Measurements from ENCODE around the gene ADAMTS12. TPM values are rescaled to one million over a fixed set of nuclear protein-coding genes. Genes with fewer than 3 reads are reported as not detected.

The ADAMTS12 gene
- total RNA-seq, 1 experiment from 2014 or later, result not detected

DNA sequence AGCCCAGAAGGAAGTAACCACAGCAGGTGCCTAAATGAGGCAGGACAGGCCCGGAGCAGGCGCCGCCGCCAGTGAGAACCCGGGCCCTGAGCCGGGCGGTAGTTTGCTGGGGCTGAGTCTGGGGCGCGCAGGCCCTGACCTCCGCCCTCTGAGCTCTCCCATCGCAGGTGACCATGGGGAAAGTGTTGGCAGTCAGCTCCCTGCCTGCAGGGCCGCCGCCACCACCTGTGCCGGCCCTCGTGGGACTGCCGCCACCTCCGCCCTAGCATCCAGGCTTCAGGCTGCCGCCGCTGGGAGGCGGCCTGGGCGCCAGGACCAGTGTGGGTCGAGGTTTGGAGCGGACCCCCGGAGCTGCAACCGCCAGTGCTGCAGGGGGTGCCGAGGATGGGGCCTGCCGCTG is 389.9 kb downstream of the ADAMTS12 start:
- CTCF ChIA-PET, result interaction anchor here (0.6 kb wide), 1 partner anchor 458 kb away, joined by 4 read pairs; no protein-coding TSS in a partner anchor
- H3K4me1 Mint-ChIP-seq (ENCODE audit: insufficient read depth, unreplicated experiment), result no peaks in the 10 kb centered on the region
- no peaks in the 10 kb centered on the region for H3K27me3 Mint-ChIP-seq (ENCODE audit: insufficient read depth, unreplicated experiment)

DNA sequence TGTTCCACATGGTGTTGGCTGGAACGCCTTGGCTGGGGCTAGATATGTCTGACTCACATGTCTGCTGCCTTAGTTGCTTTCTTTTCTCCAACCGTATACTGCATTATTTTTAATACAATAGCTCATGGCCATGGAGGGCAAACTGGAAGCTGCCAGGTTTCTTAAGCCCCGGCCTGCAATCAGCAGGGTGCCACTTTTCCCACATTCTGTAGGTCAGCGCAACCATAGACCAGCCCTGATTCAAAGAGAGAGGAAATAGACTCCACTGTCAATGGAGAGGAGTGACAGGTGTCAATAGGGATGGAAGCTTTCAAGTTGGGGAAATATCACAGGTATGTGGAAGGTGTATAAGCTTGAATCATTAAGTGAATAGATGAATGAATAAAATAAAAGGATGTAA is 390.5 kb downstream of the ADAMTS12 start:
- POLR2A ChIA-PET, result no interaction called here
- H3K9me3 Mint-ChIP-seq (ENCODE audit: unreplicated experiment), result no peaks in the 10 kb centered on the region
- no TSS peak for BruUV-seq (replicated peaks)
- TF ChIP-seq, protein P1, sequence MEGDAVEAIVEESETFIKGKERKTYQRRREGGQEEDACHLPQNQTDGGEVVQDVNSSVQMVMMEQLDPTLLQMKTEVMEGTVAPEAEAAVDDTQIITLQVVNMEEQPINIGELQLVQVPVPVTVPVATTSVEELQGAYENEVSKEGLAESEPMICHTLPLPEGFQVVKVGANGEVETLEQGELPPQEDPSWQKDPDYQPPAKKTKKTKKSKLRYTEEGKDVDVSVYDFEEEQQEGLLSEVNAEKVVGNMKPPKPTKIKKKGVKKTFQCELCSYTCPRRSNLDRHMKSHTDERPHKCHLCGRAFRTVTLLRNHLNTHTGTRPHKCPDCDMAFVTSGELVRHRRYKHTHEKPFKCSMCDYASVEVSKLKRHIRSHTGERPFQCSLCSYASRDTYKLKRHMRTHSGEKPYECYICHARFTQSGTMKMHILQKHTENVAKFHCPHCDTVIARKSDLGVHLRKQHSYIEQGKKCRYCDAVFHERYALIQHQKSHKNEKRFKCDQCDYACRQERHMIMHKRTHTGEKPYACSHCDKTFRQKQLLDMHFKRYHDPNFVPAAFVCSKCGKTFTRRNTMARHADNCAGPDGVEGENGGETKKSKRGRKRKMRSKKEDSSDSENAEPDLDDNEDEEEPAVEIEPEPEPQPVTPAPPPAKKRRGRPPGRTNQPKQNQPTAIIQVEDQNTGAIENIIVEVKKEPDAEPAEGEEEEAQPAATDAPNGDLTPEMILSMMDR (IDR thresholded peaks at IDR 0.05; ENCODE audit: unreplicated experiment), result no peak
- no peaks in the 10 kb centered on the region for H3K4me1 Mint-ChIP-seq (ENCODE audit: insufficient read depth, unreplicated experiment)
- H3K27me3 Mint-ChIP-seq (ENCODE audit: insufficient read depth, unreplicated experiment), result no peaks in the 10 kb centered on the region
- no peak overlapping the region for H3K27ac Mint-ChIP-seq (ENCODE audit: low read depth, unreplicated experiment)
- intact Hi-C loops (cut with micrococcal nuclease), result no loop called here
- no peak for DNase-seq (ENCODE audit: unreplicated experiment)
- CTCF ChIA-PET, result interaction anchor here (0.6 kb wide), 1 partner anchor 459 kb away, joined by 4 read pairs; no protein-coding TSS in a partner anchor
- H3K36me3 Mint-ChIP-seq (ENCODE audit: insufficient read depth, unreplicated experiment), result no peaks in the 10 kb centered on the region
- H3K4me3 Mint-ChIP-seq (ENCODE audit: unreplicated experiment), result no peak overlapping the region

More for the DNA sequence above, 389.9 kb downstream of the ADAMTS12 start:
- TF ChIP-seq, protein P1 (IDR thresholded peaks at IDR 0.05; ENCODE audit: unreplicated experiment), result no peak
- no TSS peak for BruUV-seq (replicated peaks)
- intact Hi-C loops (cut with micrococcal nuclease), result no loop called here
- POLR2A ChIA-PET, result no interaction called here
- Mint-ChIP-seq H3K27ac (ENCODE audit: low read depth, unreplicated experiment) (no peak overlapping the region), H3K9me3 (ENCODE audit: unreplicated experiment) (no peaks in the 10 kb centered on the region), H3K36me3 (ENCODE audit: insufficient read depth, unreplicated experiment) (no peaks in the 10 kb centered on the region), H3K4me3 (ENCODE audit: unreplicated experiment) (no peak overlapping the region)
- no peak for DNase-seq (ENCODE audit: unreplicated experiment)

DNA sequence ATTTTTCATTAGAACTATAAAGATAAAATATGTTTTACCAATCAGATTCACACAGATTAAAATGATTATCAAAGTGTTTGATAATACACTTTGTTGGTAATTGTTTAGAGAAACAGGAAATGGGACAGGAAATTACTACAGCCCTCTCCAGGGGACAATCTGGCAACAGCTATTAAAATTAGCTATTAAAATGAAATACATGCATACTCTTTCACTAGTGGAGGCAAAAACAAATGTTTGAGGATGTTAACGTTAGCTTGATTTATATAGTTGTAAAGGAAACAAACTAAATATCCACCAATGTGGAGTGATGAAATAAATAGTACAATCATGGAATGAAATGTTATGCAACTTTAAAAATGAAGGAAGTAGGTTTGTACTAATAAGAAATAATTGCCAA is 397.3 kb downstream of the ADAMTS12 start:
- no peak overlapping the region for H3K27ac Mint-ChIP-seq (ENCODE audit: low read depth, unreplicated experiment)
- intact Hi-C loops (cut with micrococcal nuclease), result no loop called here
- H3K27me3 Mint-ChIP-seq (ENCODE audit: insufficient read depth, unreplicated experiment), result no peaks in the 10 kb centered on the region
- BruUV-seq (replicated peaks), result no TSS peak
- ChIA-PET POLR2A (no interaction called here), CTCF (interaction anchor here (0.9 to 1.2 kb wide), 2 partner anchors 11 to 468 kb away, joined by 3 read pairs; no protein-coding TSS in a partner anchor)
- no peaks in the 10 kb centered on the region for H3K9me3 Mint-ChIP-seq (ENCODE audit: unreplicated experiment)
- TF ChIP-seq, protein P1 (IDR thresholded peaks at IDR 0.05; ENCODE audit: unreplicated experiment), result no peak
- no peaks in the 10 kb centered on the region for H3K36me3 Mint-ChIP-seq (ENCODE audit: insufficient read depth, unreplicated experiment)
- no peak for DNase-seq (ENCODE audit: unreplicated experiment)
- no peak overlapping the region for H3K4me3 Mint-ChIP-seq (ENCODE audit: unreplicated experiment)
- no peaks in the 10 kb centered on the region for H3K4me1 Mint-ChIP-seq (ENCODE audit: insufficient read depth, unreplicated experiment)

DNA sequence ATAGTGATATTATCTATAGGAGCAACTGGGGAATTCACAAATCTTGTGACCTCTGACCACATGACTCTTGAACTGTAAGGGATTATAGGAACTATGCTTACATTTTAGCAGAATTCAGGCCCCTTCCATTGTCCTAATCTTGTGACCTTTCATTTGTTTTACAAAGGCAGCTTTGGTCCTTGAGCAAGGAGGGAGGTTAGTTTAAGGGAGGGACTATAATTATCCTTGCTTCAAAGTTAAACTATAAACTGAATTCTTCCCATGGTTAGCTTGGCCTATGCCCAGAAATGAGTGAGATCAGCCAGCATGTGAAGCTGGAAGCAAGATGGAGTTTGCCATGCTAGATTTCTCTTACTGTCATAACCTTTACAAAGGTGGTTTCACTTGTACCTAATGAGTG is 399.8 kb downstream of the ADAMTS12 start:
- POLR2A ChIA-PET, result interaction anchor here (1.1 kb wide), 1 partner anchor 45 kb away, joined by 4 read pairs; no protein-coding TSS in a partner anchor
- Mint-ChIP-seq H3K9me3 (ENCODE audit: unreplicated experiment) (no peaks in the 10 kb centered on the region), H3K27ac (ENCODE audit: low read depth, unreplicated experiment) (no peak overlapping the region), H3K4me3 (ENCODE audit: unreplicated experiment) (no peak overlapping the region), H3K4me1 (ENCODE audit: insufficient read depth, unreplicated experiment) (no peaks in the 10 kb centered on the region), H3K27me3 (ENCODE audit: insufficient read depth, unreplicated experiment) (no peaks in the 10 kb centered on the region), H3K36me3 (ENCODE audit: insufficient read depth, unreplicated experiment) (no peaks in the 10 kb centered on the region)
- intact Hi-C loops (cut with micrococcal nuclease), result no loop called here
- TF ChIP-seq, protein P1 (IDR thresholded peaks at IDR 0.05; ENCODE audit: unreplicated experiment), result no peak
- no peak for DNase-seq (ENCODE audit: unreplicated experiment)
- BruUV-seq (replicated peaks), result no TSS peak
- CTCF ChIA-PET, result no interaction called here
